Measurements from ENCODE around the gene KLHDC10. TPM values are rescaled to one million over a fixed set of nuclear protein-coding genes. Genes with fewer than 3 reads are reported as not detected.

Gene KLHDC10
- total and polyA plus RNA-seq, 2 donors from 2014 or later, result 15.7 to 38.9 TPM

DNA sequence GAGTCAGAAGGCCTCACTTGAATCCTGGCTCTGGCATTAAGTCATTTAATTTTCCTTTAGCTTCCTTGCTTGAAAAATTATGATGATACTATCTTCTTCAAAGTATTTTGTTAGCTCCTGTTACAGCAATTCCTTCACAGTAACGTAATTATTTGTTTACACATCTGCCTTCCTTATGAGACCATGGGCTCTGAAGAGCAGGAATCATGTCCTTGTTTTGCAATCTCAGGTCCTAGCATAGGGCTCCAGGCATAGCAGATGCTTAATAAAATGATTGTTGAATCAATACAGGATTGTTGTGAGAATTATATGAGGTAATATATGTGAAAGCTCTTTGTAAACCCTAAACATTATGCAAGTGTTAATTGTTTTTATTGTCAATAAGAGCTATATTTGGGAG, 25.5 kb downstream of the KLHDC10 start:
- Histone ChIP-seq H3K4me1 (ENCODE audit: control insufficient read depth in 2 of 3, insufficient read depth in 2 of 3, low read depth in 1 of 3, low read length in 3 of 3) (peaks cover 0 to 7% (median 0%) of the 10 kb centered on the region in 3 donors), H3K9me3 (ENCODE audit: control insufficient read depth in 2 of 3, insufficient read depth in 1 of 3, low read length in 3 of 3) (no peaks in the 10 kb centered on the region), H3K9ac (ENCODE audit: low read length in 3 of 3) (no peak overlapping the region), H3K4me3 (ENCODE audit: low read length in 3 of 3) (no peak overlapping the region), H3K27me3 (ENCODE audit: control insufficient read depth, insufficient read depth, low read length) (no peaks in the 10 kb centered on the region), H3K36me3 (ENCODE audit: control insufficient read depth in 2 of 3, insufficient read depth in 3 of 3, low read length in 3 of 3) (peaks cover 0 to 2% (median 0%) of the 10 kb centered on the region in 3 donors), H3K27ac (ENCODE audit: low read depth in 2 of 2, low read length in 2 of 2) (no peak overlapping the region)
- intact Hi-C loops (cut with DNase I), result no loop called here
- DNase-seq (no peak), FAIRE-seq (no peak)
- TF ChIP-seq, protein P1, sequence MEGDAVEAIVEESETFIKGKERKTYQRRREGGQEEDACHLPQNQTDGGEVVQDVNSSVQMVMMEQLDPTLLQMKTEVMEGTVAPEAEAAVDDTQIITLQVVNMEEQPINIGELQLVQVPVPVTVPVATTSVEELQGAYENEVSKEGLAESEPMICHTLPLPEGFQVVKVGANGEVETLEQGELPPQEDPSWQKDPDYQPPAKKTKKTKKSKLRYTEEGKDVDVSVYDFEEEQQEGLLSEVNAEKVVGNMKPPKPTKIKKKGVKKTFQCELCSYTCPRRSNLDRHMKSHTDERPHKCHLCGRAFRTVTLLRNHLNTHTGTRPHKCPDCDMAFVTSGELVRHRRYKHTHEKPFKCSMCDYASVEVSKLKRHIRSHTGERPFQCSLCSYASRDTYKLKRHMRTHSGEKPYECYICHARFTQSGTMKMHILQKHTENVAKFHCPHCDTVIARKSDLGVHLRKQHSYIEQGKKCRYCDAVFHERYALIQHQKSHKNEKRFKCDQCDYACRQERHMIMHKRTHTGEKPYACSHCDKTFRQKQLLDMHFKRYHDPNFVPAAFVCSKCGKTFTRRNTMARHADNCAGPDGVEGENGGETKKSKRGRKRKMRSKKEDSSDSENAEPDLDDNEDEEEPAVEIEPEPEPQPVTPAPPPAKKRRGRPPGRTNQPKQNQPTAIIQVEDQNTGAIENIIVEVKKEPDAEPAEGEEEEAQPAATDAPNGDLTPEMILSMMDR (IDR thresholded peaks at IDR 0.05; ENCODE audit: borderline replicate concordance, extremely low read depth, insufficient read depth), result no peak

DNA sequence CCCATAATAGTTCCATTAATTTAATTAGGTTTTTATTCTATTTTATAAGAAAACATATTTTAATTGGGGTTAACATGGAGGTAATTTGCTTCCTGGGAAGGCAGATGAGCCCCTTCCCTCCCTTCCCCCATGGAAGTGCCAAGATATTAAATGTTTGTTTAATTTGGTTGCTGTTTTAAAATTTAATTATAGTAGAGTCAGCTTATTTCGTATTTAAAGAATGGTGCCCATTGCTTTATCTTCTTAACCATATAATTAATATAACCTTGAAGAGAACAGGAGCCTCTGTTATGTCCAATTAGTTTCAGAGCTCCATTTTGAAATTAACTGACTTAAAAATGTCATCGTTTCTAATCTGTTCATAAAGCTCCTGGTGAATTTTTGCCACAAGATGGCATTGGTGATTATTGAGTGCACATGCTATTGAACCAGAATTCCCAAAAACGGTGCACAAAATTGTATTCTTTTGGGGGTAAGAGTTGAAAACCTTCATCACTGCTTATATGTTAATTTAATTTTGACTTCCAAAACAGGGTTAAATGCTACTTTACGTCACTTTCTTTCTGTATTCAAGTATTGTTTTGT, 26.0 kb downstream of the KLHDC10 start:
- DNase-seq (peak in 1 of 5 donors; percentile 48), FAIRE-seq (no peak)
- H3K9me3 ChIP-seq (ENCODE audit: control insufficient read depth in 2 of 3, insufficient read depth in 1 of 3, low read length in 3 of 3), result no peaks in the 10 kb centered on the region
- peaks cover 0 to 2% (median 0%) of the 10 kb centered on the region in 3 donors for H3K36me3 ChIP-seq (ENCODE audit: control insufficient read depth in 2 of 3, insufficient read depth in 3 of 3, low read length in 3 of 3)
- TF ChIP-seq, protein P1 (IDR thresholded peaks at IDR 0.05; ENCODE audit: borderline replicate concordance, extremely low read depth, insufficient read depth), result peak; percentile 6
- H3K9ac ChIP-seq (ENCODE audit: low read length in 3 of 3), result no peak overlapping the region
- peaks cover 0 to 7% (median 0%) of the 10 kb centered on the region in 3 donors for H3K4me1 ChIP-seq (ENCODE audit: control insufficient read depth in 2 of 3, insufficient read depth in 2 of 3, low read depth in 1 of 3, low read length in 3 of 3)
- H3K27ac ChIP-seq (ENCODE audit: low read depth in 2 of 2, low read length in 2 of 2), result no peak overlapping the region
- no peaks in the 10 kb centered on the region for H3K27me3 ChIP-seq (ENCODE audit: control insufficient read depth, insufficient read depth, low read length)
- intact Hi-C loops (cut with DNase I), result no loop called here
- no peak overlapping the region for H3K4me3 ChIP-seq (ENCODE audit: low read length in 3 of 3)

DNA sequence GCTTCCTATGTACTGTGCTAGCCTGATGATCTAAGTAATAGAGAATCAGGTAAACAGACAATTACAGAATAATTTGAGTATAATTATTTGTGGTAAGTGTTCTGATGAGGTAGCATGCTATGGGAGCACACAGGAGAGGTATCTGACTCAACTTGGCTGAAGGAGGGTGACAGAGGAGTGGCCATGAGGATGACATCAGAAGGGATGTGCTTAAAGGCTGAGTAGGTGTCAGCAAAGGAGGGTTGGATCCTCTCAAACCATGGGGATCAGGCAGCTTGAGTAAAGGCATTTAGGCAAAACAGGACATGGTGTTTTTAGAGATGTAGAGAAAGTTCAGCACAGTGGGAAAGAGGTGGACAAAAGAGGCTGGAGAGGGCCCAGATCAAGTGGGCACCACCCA, 29.0 kb downstream of the KLHDC10 start:
- TF ChIP-seq, protein P1 (IDR thresholded peaks at IDR 0.05; ENCODE audit: borderline replicate concordance, extremely low read depth, insufficient read depth), result no peak
- intact Hi-C loops (cut with DNase I), result no loop called here
- no peak overlapping the region for H3K9ac ChIP-seq (ENCODE audit: low read length in 3 of 3)
- DNase-seq (no peak), FAIRE-seq (no peak)
- peaks cover 0 to 3% (median 0%) of the 10 kb centered on the region in 3 donors for H3K4me1 ChIP-seq (ENCODE audit: control insufficient read depth in 2 of 3, insufficient read depth in 2 of 3, low read depth in 1 of 3, low read length in 3 of 3)
- H3K4me3 ChIP-seq (ENCODE audit: low read length in 3 of 3), result no peak overlapping the region
- H3K27me3 ChIP-seq (ENCODE audit: control insufficient read depth, insufficient read depth, low read length), result no peaks in the 10 kb centered on the region
- peaks cover 0 to 2% (median 0%) of the 10 kb centered on the region in 3 donors for H3K36me3 ChIP-seq (ENCODE audit: control insufficient read depth in 2 of 3, insufficient read depth in 3 of 3, low read length in 3 of 3)
- H3K9me3 ChIP-seq (ENCODE audit: control insufficient read depth in 2 of 3, insufficient read depth in 1 of 3, low read length in 3 of 3), result no peaks in the 10 kb centered on the region
- H3K27ac ChIP-seq (ENCODE audit: low read depth in 2 of 2, low read length in 2 of 2), result no peak overlapping the region

DNA sequence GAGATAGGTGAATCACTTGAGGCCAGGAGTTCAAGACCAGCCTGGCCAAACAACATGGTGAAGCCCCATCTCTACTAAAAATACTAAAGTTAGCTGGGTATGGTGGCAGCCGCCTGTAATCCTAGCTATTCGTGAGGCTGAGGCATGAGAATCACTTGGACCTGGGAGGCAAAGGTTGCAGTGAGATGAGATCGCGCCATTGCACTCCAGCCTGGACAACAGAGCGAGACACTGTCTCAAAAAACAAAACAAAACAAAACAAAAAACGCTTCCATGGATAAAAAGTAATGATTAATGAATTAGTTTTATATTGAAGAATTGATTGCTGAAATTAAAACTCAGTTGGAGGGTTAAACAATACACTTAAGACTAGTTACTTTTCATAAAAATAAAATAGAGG, 32.3 kb downstream of the KLHDC10 start:
- intact Hi-C loops (cut with DNase I), result no loop called here
- Histone ChIP-seq H3K27ac (ENCODE audit: low read depth in 2 of 2, low read length in 2 of 2) (no peak overlapping the region), H3K4me1 (ENCODE audit: control insufficient read depth in 2 of 3, insufficient read depth in 2 of 3, low read depth in 1 of 3, low read length in 3 of 3) (no peaks in the 10 kb centered on the region), H3K27me3 (ENCODE audit: control insufficient read depth, insufficient read depth, low read length) (no peaks in the 10 kb centered on the region), H3K9ac (ENCODE audit: low read length in 3 of 3) (no peak overlapping the region), H3K9me3 (ENCODE audit: control insufficient read depth in 2 of 3, insufficient read depth in 1 of 3, low read length in 3 of 3) (no peaks in the 10 kb centered on the region), H3K36me3 (ENCODE audit: control insufficient read depth in 2 of 3, insufficient read depth in 3 of 3, low read length in 3 of 3) (peaks cover 0 to 2% (median 0%) of the 10 kb centered on the region in 3 donors), H3K4me3 (ENCODE audit: low read length in 3 of 3) (no peak overlapping the region)
- DNase-seq (no peak), FAIRE-seq (no peak)
- TF ChIP-seq, protein P1 (IDR thresholded peaks at IDR 0.05; ENCODE audit: borderline replicate concordance, extremely low read depth, insufficient read depth), result no peak

Measured in kidney (tissue), 14 donors.